ENCODE results near the gene PKLR. TPM values are rescaled to one million over a fixed set of nuclear protein-coding genes. Genes with fewer than 3 reads are reported as not detected.

Gene PKLR
- total RNA-seq, 1 experiment from 2014 or later = not detected

- no peak overlapping the region for H2BK5ac ChIP-seq (ENCODE audit: insufficient read length, low read length)
- H3K56ac ChIP-seq (ENCODE audit: insufficient read length, low read depth, low read length) = no peak overlapping the region
- no peaks in the 10 kb centered on the region for H3K79me2 ChIP-seq (ENCODE audit: insufficient read depth, low read length)
- no peak overlapping the region for H3K4me2 ChIP-seq (ENCODE audit: insufficient read depth, insufficient read length, low read length)
- no peak overlapping the region for H3K23ac ChIP-seq (ENCODE audit: insufficient read length, low read depth, low read length)
- H3K27ac ChIP-seq (ENCODE audit: insufficient read length, low read depth, low read length) = no peak overlapping the region
- Mint-ChIP-seq H3K4me3 (no peak overlapping the region; a peak in 1 of 5 replicates), H3K36me3 (ENCODE audit: insufficient read depth in 1 of 3, low read depth in 3 of 3) (peaks cover 4 to 12% (median 4%) of the 10 kb centered on the region in 3 experiments; a peak in 4 of 7 replicates), H3K4me1 (peaks cover 0 to 3% of the 10 kb centered on the region in 2 experiments; a peak in 1 of 4 replicates), H3K27me3 (ENCODE audit: low read depth) (no peaks in the 10 kb centered on the region; the same call in 1 of the 2 replicates), H3K27ac (no peak overlapping the region), H3K9me3 (no peaks in the 10 kb centered on the region)
- H2BK20ac ChIP-seq (ENCODE audit: low read depth, low read length, poor library complexity, severe bottlenecking) = no peak overlapping the region
- no peak overlapping the region for H2BK12ac ChIP-seq (ENCODE audit: insufficient read length, low read depth, low read length)
- DNase-seq = no peak
- TF ChIP-seq, protein P1, sequence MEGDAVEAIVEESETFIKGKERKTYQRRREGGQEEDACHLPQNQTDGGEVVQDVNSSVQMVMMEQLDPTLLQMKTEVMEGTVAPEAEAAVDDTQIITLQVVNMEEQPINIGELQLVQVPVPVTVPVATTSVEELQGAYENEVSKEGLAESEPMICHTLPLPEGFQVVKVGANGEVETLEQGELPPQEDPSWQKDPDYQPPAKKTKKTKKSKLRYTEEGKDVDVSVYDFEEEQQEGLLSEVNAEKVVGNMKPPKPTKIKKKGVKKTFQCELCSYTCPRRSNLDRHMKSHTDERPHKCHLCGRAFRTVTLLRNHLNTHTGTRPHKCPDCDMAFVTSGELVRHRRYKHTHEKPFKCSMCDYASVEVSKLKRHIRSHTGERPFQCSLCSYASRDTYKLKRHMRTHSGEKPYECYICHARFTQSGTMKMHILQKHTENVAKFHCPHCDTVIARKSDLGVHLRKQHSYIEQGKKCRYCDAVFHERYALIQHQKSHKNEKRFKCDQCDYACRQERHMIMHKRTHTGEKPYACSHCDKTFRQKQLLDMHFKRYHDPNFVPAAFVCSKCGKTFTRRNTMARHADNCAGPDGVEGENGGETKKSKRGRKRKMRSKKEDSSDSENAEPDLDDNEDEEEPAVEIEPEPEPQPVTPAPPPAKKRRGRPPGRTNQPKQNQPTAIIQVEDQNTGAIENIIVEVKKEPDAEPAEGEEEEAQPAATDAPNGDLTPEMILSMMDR (conservative IDR thresholded peaks at IDR 0.05) = no peak
- H3K23me2 ChIP-seq (ENCODE audit: insufficient read length, low read depth, low read length, poor library complexity, severe bottlenecking) = peaks cover 3% of the 10 kb centered on the region
- H2AFZ ChIP-seq (ENCODE audit: low read length) = no peak overlapping the region
- no peak overlapping the region for H2BK15ac ChIP-seq (ENCODE audit: low read depth, low read length)
- H3K9ac ChIP-seq (ENCODE audit: extremely low read depth, insufficient read length, low read length) = no peak overlapping the region
- no peak overlapping the region for H4K5ac ChIP-seq (ENCODE audit: insufficient read length, low read depth, low read length)
- no peak overlapping the region for H3K18ac ChIP-seq (ENCODE audit: insufficient read length, low read depth, low read length)
- H3K9me3 ChIP-seq (ENCODE audit: control insufficient read depth, low read depth, low read length) = no peaks in the 10 kb centered on the region
- H2BK120ac ChIP-seq (ENCODE audit: low read depth, low read length, poor library complexity, severe bottlenecking) = no peak overlapping the region
- WGBS (ENCODE audit: extremely low coverage, insufficient read length, low lambda C conversion rate) = no CpG with 5 or more reads among the region's 2 CpGs
- H3K4me1 ChIP-seq (ENCODE audit: insufficient read depth, low read length) = no peaks in the 10 kb centered on the region
- no peak overlapping the region for H3K14ac ChIP-seq (ENCODE audit: insufficient read depth, low read length)
- no peaks in the 10 kb centered on the region for H4K20me1 ChIP-seq (ENCODE audit: control insufficient read depth, insufficient read depth, insufficient read length)
- no peak overlapping the region for H2AK5ac ChIP-seq (ENCODE audit: insufficient read length, low read length)
- no peak overlapping the region for H4K8ac ChIP-seq (replicated peaks; ENCODE audit: insufficient read length, low read depth, low read length)
- no peaks in the 10 kb centered on the region for H3K27me3 ChIP-seq (ENCODE audit: insufficient read depth, low read length)
- no peaks in the 10 kb centered on the region for H3K79me1 ChIP-seq (ENCODE audit: insufficient read depth, low read depth, low read length, poor library complexity, severe bottlenecking)
- no peak overlapping the region for H4K91ac ChIP-seq (ENCODE audit: insufficient read length, low read depth, low read length)
- no peak overlapping the region for H3T11ph ChIP-seq (ENCODE audit: low read length)
- H3K4ac ChIP-seq (ENCODE audit: low read depth, low read length) = no peak overlapping the region
Observed at GRCh38 chr1:155286544-155286943, 14.7 kb downstream of the PKLR start.
